GM12878 (cell line): ENCODE measurements around the gene GNPTG. TPM values are rescaled to one million over a fixed set of nuclear protein-coding genes. Genes with fewer than 3 reads are reported as not detected.
A peak's percentile ranks its signal among the peaks of the same experiment; 100 is the strongest.

ENCODE experiments used
- ATAC-seq: fragments of 200-7000 bp; cut with Tn5 transposase; 3 replicates; pipeline ENCODE4 v1.9.1; 2020; ENCODE audit warnings: mild to moderate bottlenecking, moderate library complexity
- BruUV-seq: library from RNA; stranded (reverse); fragments of 400-500 nt; replicated peaks from 2 replicates; lab custom pipeline; 2021; lab: Mats Ljungman, UMichigan
- CTCF ChIA-PET: fragments of 300-600 bp; sonication (Branson Sonifier 250); formaldehyde crosslinking; extraction: SDS; loops from one replicate; lab custom pipeline; 2021; ENCODE audit warnings: inconsistent platforms; lab: Yijun Ruan, JAX
- POLR2A ChIA-PET: fragments of 350-600 bp; formaldehyde crosslinking; extraction: SDS; loops from one replicate; lab custom pipeline; 2021; ENCODE audit warnings: inconsistent platforms; lab: Charles Lee
- RAD21 ChIA-PET: fragments of 300-600 bp; sonication (Branson Sonifier 250); formaldehyde crosslinking; loops from one replicate; lab custom pipeline; 2023; ENCODE audit warnings: antibody characterized with exemption; ENCODE audit not compliant: unreplicated experiment; lab: Charles Lee
- SMC1A ChIA-PET: fragments of 300-600 bp; sonication (Branson Sonifier 250); formaldehyde crosslinking; loops from one replicate; lab custom pipeline; 2023; ENCODE audit not compliant: unreplicated experiment, uncharacterized antibody; lab: Charles Lee
- DNase-seq: peaks from one replicate; pipeline ENCODE4 v3.0.0-alpha.2; 2011; ENCODE audit warnings: low read depth, low spot score
- FAIRE-seq: peaks from 3 replicates; lab custom pipeline; 2011; peaks lifted over from hg19 to GRCh38; lab: Jason Lieb, UNC
- H2AFZ ChIP-seq: 2 replicates; pipeline ENCODE4 v1.6.0; 2011; ENCODE audit warnings: low read depth, low read length, control low read depth; ENCODE audit not compliant: control insufficient read depth
- H3K27ac ChIP-seq: 2 replicates; pipeline ENCODE4 v1.5.1; 2011; ENCODE audit warnings: control low read depth; ENCODE audit not compliant: control insufficient read depth, insufficient read depth
- H3K27me3 ChIP-seq, 2 experiments: replicated peaks in 1 of 2; 2 replicates each; pipeline versions ENCODE4 v1.6.0 to v1.6.1; 2011; ENCODE audit warnings: low read length in 1 of 2; ENCODE audit not compliant: control insufficient read depth in 2 of 2, insufficient read depth in 2 of 2
- H3K36me3 ChIP-seq, 2 experiments: 2 replicates each; pipeline ENCODE4 v1.5.1; 2011; ENCODE audit warnings: low read length in 1 of 2; ENCODE audit not compliant: control insufficient read depth in 2 of 2, insufficient read depth in 2 of 2
- H3K4me1 ChIP-seq: 2 replicates; pipeline ENCODE4 v1.6.1; 2011; ENCODE audit warnings: mild to moderate bottlenecking, low read length, moderate library complexity, mixed read lengths; ENCODE audit not compliant: control insufficient read depth, insufficient read depth
- H3K4me2 ChIP-seq: 2 replicates; pipeline ENCODE4 v1.6.0; 2011; ENCODE audit warnings: control low read depth; ENCODE audit not compliant: control insufficient read depth, insufficient read depth
- H3K4me3 ChIP-seq: fragments of 200-600 bp; sonication (generic); 2 replicates; pipeline ENCODE4 v1.5.1; 2016
- H3K79me2 ChIP-seq: 2 replicates; pipeline ENCODE4 v1.6.0; 2011; ENCODE audit warnings: low read length; ENCODE audit not compliant: control insufficient read depth, insufficient read depth
- H3K9ac ChIP-seq: 2 replicates; pipeline ENCODE4 v1.8.0; 2011; ENCODE audit warnings: low read length, control low read depth, mixed read lengths; ENCODE audit not compliant: control insufficient read depth, insufficient read depth
- H3K9me3 ChIP-seq: replicated peaks from 3 replicates; pipeline ENCODE4 v1.5.1; 2011; ENCODE audit warnings: mild to moderate bottlenecking, low read length; ENCODE audit not compliant: control insufficient read depth, insufficient read depth
- H4K20me1 ChIP-seq: 2 replicates; pipeline ENCODE4 v1.6.0; 2011; ENCODE audit not compliant: control insufficient read depth, insufficient read depth
- E2F8 ChIP-seq: fragments of 450-650 bp; IDR thresholded peaks from 2 replicates; pipeline ENCODE4 v1.6.1; 2018; ENCODE audit warnings: mild to moderate bottlenecking, low read depth, moderate library complexity; ENCODE audit not compliant: partially characterized antibody
- PKNOX1 ChIP-seq: fragments of 450-650 bp; IDR thresholded peaks from 2 replicates; pipeline ENCODE4 v1.6.1; 2016; ENCODE audit warnings: mild to moderate bottlenecking
- POLR2AphosphoS5 ChIP-seq: IDR thresholded peaks from 2 replicates; pipeline ENCODE4 v1.6.1; 2011; ENCODE audit warnings: mild to moderate bottlenecking, low read length, inconsistent platforms
- POU2F2 ChIP-seq: IDR thresholded peaks from 3 replicates; pipeline ENCODE4 v1.6.1; 2011; ENCODE audit warnings: low read depth, mild to moderate bottlenecking, low read length, borderline replicate concordance
- SMAD1 ChIP-seq: fragments of 450-650 bp; IDR thresholded peaks from 2 replicates; pipeline ENCODE4 v1.6.1; 2018; ENCODE audit warnings: mild to moderate bottlenecking, low read depth; ENCODE audit not compliant: partially characterized antibody
- SMAD5 ChIP-seq: IDR thresholded peaks from 2 replicates; pipeline ENCODE4 v1.6.1; 2016; ENCODE audit warnings: antibody characterized with exemption, low read depth
- SUZ12 ChIP-seq: fragments of 200-600 bp; sonication (generic); IDR thresholded peaks from one replicate; pipeline ENCODE4 v1.6.1; 2018; ENCODE audit warnings: antibody characterized with exemption, mild to moderate bottlenecking; ENCODE audit not compliant: unreplicated experiment
- WRNIP1 ChIP-seq: IDR thresholded peaks from 2 replicates; pipeline ENCODE4 v1.6.1; 2011; ENCODE audit warnings: low read depth, low read length, improper control_type of control experiment, borderline replicate concordance
- WGBS: methylation state at CpG from one replicate; pipeline ENCODE4 v1.1.6; 2016; ENCODE audit warnings: low lambda C conversion rate; ENCODE audit not compliant: insufficient replicate concordance, insufficient coverage; ENCODE audit errors: missing lambda C conversion rate; 5-methylcytosine and 5-hydroxymethylcytosine counted together
- in situ Hi-C: fragments of 300-500 bp; cut with MboI; formaldehyde crosslinking; loops from 9 replicates; pipeline ENCODE4 v1.14.3; 2018; ENCODE audit warnings: mixed read lengths
- intact Hi-C: fragments of 100-400 bp; cut with micrococcal nuclease; formaldehyde crosslinking; loops from one replicate; pipeline ENCODE4 v1.14.2; 2022; ENCODE audit not compliant: unreplicated experiment
- polyA plus RNA-seq, 11 experiments: library from polyadenylated mRNA; depleted of rRNA in 4 of 11; unstranded in 6 of 11; stranded (reverse) in 5 of 11; fragments of >200 nt; fragmentation: Nextera tagmentation in 4 of 11; fragmentation: Illumina TruSeq in 1 of 11; extraction: Ambion mirVana in 4 of 11; extraction: Trizol in 1 of 11; gene quantifications; 1 replicate in 1 of 11; 2 replicates in 10 of 11; pipeline versions ENCODE4 v1.2.1 to v1.2.3, GENCODE V29; 2011 to 2016; ENCODE audit warnings: inconsistent platforms in 2 of 11, missing spikeins in 2 of 11, low read depth in 1 of 11
- total RNA-seq, 4 experiments: library from RNA; depleted of rRNA in 3 of 4; stranded (reverse); fragments of >200 nt in 3 of 4; fragmentation: Illumina TruSeq in 1 of 4; extraction: Trizol in 1 of 4; gene quantifications; 2 replicates each; pipeline versions ENCODE4 v1.2.1 to v1.2.3, GENCODE V29; 2013 to 2021

GNPTG gene
- total and polyA plus RNA-seq, 10 of the 15 experiments (the other 5 are each of a cell fraction or from before 2014, with no cell fraction given) = 0.80 to 32.6 (median 20.9) TPM

- TF ChIP-seq E2F8 = no peak
- no peak for TF ChIP-seq PKNOX1
- TF ChIP-seq SMAD1 = no peak
- peak; percentile 76; the same call in 1 of the 2 replicates for TF ChIP-seq POLR2AphosphoS5
- TF ChIP-seq SMAD5 = no peak
- TF ChIP-seq SUZ12 = no peak
- TF ChIP-seq, all 136 proteins: peak for 64
These were observed at the start of gene GNPTG, which contains the start of gene TSR3 (continued) for GRCh38 chr16:1351582-1352362.

- TF ChIP-seq POU2F2 (no peak), WRNIP1 (no peak)
- ChIA-PET RAD21 (no interaction called here), SMC1A (interaction anchor here (1.0 to 1.5 kb wide), 2 partner anchors 9 to 102 kb away, joined by 3 to 5 read pairs; no protein-coding TSS in a partner anchor), CTCF (interaction anchor here (0.8 kb wide), 1 partner anchor 9 kb away, joined by 4 read pairs; no protein-coding TSS in a partner anchor), POLR2A (interaction anchor here (0.6 to 1.1 kb wide), 2 partner anchors 11 to 399 kb away, joined by 3 to 4 read pairs; no protein-coding TSS in a partner anchor)
- Histone ChIP-seq H3K36me3 (no peaks in the 10 kb centered on the region), H3K4me3 (no peak overlapping the region), H3K4me2 (no peak overlapping the region), H4K20me1 (peaks cover 8% of the 10 kb centered on the region; the same call in 1 of the 2 replicates), H3K27me3 (no peaks in the 10 kb centered on the region), H3K79me2 (peaks cover 11% of the 10 kb centered on the region), H3K9ac (no peak overlapping the region), H3K4me1 (peaks cover 10% of the 10 kb centered on the region), H2AFZ (no peak overlapping the region), H3K9me3 (no peaks in the 10 kb centered on the region; the same call in 2 of the 3 replicates), H3K27ac (no peak overlapping the region)
- intact Hi-C loops (loop anchor here (5.0 kb wide), 1 partner anchor 116 kb away; the partner anchor contains the start of gene UQCC4), in situ Hi-C loops (no loop called here)
- ATAC-seq = no peak
- BruUV-seq = no TSS peak
- no peak for FAIRE-seq
- DNase-seq = no peak
- 47% methylated on average over 12 of the region's 12 CpGs for WGBS
These were observed 45.9 kb upstream of the GNPTG start for GRCh38 chr16:1305823-1306222.
